GM18858 (cell line): ENCODE measurements around the gene CAMKMT.
A peak's percentile ranks its signal among the peaks of the same experiment; 100 is the strongest.

Experiments used
- ATAC-seq: cut with Tn5 transposase; IDR thresholded peaks from one replicate; pipeline ENCODE4 v1.9.1; 2021; ENCODE audit not compliant: unreplicated experiment

The CAMKMT gene

DNA sequence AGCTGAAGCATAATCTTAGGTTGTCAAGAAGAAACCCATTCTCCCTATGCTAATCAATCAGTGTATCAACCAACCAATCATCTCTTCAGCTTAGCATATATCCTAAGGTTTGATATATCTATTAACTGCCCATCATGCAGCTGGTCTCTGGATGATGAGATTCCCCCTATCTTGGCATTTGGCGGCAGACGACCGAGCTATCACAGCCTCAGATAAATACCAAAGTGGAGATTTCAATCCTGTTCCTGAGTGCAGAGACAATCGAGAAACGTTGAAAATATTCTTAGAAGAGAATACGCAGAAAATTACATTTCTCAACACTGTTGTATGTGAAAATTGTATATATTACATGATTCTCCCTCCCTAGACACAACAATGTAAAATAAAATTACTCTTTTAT lies 320.7 kb downstream of the CAMKMT start:
- no peak for ATAC-seq

DNA sequence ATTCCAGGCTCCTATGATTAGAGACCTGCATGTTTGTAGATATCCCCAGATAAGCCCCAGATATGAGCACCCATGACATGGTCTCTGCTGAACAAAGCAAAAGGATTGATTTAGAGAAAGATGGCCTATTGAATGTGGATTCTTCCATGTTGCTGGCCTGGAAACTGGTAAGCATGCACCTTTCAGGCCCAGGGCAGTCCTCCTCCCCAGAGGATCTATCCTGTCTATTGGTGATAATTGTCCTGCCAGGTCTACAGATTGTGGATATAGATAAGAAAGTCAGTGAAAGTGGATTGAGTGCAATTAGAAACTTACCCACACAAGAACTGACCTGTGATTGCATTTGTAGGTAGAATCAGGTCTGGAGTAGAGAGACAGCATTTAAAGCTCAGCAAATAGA lies 322.8 kb downstream of the CAMKMT start:
- ATAC-seq, result no peak

DNA sequence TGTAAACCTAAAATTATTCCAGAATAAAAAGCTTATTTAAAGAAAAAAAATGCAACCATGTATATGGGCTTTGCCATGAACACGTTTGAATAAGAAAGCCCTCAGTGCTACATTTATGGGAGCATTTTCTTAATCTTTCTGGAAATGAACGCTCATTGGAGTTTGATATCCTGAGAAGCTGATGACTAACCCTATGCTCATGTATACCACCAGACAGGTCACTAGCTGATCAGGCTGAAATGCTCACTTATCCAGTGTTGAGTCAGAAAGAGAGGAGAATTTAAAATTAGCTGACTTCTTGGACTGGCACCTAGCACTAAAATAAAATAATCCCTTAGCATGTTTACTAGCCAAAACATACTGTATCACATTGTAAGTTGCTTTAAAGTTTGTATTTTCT lies 324.8 kb downstream of the CAMKMT start:
- ATAC-seq, result no peak

DNA sequence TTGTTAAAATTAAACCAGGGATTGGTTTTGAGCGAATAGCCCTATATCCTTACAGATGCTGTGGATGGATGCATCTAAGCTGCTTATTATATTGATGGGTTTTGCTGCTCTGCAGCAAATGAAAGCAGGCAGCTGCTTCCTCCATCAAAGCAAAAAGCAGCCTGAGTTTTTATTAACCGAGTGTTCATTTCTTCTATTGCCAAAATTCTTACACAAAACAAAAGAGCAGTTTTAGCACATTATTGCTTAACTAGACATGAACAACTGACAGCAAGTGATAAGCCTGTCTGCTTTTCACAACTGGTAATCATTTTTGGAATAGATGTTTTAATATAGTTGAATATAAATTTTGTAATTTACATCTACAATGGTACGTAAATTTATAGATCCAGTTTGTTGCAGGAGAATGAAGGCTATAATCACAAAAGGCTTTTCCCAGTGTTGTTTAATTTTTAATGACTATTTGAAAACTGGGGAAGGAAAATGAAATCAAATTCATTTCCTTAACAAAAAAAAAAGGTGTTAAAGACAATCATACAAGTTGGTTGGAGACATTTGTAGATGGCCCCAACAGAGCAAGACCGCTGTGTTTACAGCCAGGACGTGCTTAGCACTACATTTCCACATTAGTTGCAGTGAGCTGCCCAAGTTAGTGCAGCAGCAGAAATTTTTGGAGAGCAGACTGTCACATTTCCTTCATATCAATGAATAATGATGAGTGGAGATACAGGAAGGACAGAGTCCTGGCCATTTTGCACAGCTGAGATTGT lies 326.1 kb downstream of the CAMKMT start:
- no peak for ATAC-seq

DNA sequence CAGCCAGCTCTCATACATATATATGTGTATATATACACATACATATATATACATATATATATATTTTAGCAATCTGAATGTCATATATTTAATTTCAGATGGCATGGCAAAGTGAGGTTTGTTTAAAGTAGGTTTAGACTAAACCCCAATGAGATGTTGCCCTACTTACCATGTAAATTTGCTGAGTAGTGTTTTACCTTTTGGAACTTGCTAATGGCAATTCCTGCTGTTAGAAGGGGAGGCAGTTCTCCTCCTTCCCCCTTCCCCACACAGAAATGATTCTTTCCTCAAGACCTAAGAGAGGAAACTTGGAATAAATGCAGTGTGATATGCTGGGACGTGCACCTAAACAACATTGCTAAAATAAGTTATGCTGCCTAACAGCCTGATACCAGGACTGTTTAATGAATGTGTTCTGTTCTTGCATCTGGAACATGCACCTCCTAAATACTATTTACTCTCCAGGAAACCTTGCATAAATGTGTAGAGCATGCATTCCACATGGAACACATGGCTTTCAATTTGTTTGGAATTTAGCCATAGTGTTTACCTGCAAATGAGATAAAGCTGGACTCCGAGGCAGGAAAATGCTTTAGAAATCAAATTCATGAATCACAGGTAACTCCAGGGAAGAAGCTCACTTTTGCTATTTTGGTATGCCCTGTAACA lies 326.8 kb downstream of the CAMKMT start:
- no peak for ATAC-seq

DNA sequence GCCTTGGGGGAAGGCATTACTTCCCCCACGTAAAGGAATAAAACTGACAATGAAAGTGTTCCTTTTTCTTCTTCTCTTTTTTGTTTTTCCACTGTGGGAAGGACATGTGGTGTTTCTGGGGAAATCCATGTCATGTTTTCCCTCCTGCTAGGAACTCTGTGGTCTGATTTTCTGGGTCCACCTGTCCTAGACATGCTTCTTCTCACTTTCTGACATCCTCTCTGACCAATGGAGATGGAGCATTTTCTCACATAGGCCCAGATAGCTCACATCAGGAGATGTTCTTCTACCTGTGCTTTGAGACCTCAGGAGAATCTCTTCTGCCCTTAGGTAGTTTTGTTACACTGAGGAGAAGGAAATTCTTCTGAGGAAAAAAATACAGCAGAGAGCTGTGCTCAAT lies 327.8 kb downstream of the CAMKMT start:
- ATAC-seq, result no peak

DNA sequence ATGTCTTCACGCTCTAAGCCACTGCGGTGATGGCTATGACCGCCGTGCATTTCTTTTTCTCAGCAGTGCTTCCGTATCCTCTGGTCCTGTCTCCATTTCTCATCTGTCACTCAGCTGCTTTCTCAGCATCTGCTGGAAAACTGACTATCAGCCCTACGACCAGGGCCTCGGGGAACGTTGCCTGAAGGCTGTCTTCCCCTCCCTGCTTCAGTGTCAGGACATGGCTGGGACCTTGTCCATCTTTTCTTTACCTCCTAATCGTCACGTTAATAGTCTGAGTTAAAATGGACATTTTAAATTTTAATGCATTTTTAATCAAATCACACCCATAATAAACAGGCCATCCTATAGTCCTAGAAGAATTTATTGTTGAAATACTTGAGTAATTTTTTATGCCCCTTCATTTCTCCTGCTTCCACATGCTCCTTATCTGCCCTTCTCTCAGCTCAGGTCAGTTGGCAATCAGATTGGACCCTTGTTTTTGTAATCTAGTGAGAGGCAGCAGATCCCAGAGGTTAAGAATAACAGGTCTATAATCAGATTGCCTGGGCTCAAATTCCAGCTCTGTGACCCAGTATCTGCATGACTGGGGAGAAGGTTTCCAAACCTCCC lies 329.5 kb downstream of the CAMKMT start:
- no peak for ATAC-seq

DNA sequence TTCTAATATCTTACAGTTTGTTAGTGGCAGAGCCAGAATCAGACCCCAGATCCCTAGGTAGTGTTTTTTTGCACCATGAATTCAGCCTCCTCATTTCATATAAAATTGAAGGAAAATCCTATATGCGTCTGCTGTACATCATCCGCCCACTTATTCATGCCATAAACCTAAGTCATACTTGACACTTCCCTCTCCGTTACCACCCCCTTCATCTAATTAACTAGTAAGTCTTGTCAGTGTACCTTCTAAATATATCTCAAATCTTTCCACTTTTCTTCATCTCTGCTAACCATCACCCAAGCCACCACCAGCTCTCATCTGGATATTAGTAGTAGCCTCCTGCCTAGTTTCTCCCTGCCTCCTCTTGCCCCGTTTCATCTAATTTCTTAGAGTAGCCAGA lies 331.1 kb downstream of the CAMKMT start:
- ATAC-seq, result no peak

DNA sequence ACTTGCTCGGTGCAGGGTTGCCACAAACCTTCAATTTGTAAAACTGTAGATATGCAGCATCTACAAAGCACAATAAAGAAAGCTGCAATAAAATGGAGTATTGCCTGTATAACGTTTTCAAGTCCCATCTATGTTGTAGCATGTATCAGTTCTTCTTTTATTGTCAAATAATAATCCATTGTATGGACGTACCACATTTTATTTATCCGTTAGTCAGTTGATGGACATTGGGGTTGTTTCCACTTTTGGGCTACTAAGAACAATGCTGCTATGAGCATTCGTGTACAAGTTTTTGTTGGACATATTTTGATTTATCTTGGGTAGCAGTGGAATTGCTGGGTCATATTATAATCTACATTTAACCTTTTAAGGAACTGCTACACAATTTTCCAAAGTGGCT lies 339.1 kb downstream of the CAMKMT start:
- ATAC-seq, result no peak

DNA sequence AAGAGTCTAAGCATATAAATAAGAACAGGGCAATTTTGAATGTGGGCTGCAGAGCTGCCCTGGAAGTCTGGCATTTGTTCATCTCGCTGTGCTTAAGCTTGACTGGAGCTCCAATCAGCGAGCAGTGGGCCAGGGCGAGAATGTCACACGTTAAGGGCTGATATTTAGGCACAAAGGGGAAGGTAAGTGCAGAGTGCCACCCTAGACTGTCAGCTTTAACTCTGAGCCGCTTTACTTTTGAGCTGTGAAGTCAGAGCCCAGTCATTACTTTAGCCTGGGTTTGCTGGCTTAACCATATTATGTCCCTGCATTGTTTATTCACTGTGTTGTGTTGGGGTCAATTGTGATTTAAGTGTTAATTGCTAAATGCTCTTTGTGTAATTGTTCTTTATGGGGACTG lies 343.6 kb downstream of the CAMKMT start:
- no peak for ATAC-seq

DNA sequence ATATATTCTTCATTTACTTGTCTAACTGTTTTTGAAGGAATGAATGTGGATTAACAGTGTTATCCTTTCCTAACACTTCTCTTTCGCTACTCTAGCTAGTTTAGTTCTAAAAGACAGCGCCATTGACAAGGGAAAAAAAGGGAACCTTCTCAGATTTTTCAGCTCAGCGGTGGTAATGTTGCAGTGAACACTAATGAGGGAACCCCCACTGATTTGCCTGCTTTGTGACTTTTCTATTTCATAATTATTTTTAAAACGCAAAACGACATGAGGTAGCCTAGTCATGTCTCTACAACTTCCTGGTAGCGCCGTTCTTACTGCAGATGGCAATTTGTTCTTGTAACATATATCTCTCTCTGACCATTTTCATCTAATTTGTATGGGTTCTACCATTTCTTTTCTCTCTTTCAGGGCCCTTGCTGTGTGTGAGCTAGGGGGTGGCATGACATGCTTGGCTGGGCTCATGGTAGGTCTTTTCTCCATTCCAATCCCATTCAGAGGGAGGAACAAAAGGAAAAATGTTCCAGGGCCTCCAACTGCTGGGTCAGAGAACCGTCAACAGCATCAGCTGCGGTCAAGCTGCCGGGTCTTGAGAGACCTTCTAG lies 344.2 kb downstream of the CAMKMT start:
- no peak for ATAC-seq

DNA sequence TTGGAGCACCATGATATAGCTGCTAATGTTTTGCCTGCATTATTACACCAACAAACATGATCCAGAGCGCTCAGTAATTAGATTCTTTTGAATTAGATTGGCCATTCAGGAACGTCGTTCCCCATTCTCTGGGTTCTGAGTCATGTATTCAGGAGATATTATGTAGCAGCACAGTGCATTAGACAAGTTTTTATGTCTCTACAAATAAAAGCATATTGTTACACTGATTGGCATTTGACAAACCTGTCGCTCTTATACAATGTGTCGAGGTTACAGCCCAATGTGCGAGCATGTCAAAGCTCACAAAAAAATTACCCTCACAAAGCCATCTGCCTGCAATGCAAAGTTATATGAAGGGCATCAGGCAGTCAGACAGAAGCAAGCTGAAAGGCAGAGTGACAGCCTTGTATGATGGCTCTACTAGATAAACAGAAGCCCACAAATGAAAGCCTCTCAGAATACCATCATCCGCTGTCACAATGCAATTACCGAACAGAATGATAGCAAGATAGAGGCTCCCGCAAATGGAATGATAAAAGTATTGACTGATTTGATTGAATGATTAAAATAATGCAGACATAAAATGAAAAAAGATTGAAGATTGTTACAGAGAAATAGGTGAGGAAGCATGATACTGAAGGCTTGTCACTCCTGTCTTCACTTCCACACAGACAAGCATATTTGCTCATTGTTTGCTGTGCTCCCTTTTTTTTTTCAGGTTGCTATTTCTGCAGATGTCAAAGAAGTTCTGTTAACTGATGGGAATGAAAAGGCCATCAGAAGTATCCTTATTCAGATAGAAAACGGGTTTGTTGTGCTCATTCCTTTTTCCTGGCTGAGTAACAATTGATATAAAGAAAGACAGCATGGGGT lies 345.2 kb downstream of the CAMKMT start:
- no peak for ATAC-seq

DNA sequence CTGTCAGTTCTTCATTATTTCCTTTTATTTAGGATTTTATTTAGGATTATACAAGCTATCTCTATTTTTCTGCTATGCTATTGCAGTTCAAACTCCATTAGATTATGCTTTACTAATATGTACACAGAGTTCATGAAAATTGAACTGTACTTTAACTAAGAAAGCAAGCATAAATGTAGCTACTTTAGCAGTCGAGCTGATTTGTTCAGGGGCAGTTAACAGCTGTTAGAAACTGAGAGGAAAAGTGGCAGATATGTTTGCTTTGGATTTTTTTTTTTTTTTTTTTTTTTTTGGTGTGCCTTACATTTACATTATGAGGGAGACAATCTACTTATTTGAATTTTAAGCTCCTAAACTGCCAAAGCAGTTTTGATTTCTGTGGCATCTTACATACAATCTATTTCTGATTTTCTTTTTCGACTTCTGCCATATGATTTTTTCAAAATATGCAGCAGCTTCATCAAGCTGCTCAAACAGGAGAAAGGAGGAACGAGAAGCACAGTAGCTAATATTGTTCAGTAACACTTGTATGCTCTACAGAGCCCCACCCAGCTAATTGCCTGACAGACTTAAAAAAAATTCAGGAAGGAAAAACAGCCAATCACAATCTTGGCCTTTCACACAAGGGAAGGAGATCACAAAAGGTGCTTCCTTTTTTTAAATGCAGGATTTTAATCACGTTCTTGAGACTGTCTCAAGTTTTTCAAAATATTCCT lies 346.4 kb downstream of the CAMKMT start:
- ATAC-seq, result no peak

DNA sequence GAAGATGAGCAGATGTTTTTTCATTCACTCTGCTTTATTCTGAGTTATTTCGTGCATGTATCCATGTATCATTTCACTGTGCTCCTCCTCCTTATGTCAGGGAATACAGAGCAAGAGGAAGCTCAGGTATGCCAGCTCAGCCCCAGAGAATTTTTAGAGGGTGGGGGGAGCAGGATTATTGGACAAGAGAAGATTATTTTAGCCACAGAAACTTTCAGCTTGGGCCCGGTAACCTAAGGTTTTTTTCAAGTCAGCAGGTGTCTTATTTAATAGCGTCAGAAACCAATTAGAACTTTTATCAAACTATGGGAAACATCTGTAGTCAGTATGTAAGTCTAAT lies 346.9 kb downstream of the CAMKMT start:
- ATAC-seq, result no peak

DNA sequence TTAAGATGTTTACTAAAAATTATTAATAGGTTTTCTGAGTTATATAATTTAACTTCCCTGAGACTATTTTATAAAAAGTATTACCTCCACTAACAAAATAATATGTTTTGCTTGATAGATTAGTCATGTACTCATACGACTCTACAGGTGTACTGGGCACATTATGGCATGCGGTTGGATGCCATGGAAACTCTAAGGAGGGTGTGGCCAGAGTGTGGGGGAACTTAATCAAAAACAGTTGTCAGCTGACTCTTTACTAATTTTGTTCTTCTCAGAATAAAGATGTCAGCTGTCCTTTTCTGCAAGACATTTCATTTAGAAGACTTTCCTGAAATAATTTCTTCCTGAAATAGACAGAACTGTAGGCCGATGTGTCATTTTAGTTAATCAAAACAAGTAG lies 351.4 kb downstream of the CAMKMT start:
- peak; percentile 35 for ATAC-seq

DNA sequence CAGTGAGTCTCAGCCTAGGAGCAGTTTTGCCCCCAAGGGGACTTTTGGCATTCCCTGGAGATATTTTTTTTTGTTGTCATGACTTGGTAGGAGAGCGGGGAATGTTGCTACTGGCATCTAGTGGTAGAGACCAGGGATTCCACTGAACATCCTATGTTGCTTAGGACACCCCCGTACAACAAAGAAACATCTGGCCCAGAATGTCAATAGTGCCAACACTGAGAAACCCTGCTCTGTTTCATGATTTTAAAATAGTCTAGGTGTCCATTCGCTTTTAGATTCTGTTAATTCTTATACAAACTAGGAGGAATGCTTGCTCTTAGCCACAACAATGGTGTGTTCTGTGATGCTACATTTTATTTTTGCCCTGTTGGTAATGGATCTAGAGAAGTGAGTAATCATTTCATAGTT lies 353.9 kb downstream of the CAMKMT start:
- ATAC-seq, result no peak

DNA sequence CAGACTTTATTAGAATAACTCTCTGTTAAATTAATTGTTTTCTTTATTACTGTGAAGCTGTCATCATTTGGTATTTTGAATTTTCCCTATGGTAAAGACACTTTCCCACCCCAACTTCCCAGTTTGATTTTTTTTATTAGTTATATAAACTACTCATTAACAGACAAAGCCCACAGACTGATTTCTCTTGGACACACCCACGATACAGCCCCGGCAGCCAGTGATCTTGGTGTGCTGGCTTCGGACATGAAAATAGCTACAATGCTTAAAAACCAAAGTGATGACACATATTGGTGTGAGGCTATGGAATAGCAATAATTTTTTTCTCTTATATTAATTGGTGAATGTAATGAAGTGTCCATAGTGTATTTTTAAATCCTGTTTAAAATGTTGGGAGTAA lies 354.4 kb downstream of the CAMKMT start:
- no peak for ATAC-seq

DNA sequence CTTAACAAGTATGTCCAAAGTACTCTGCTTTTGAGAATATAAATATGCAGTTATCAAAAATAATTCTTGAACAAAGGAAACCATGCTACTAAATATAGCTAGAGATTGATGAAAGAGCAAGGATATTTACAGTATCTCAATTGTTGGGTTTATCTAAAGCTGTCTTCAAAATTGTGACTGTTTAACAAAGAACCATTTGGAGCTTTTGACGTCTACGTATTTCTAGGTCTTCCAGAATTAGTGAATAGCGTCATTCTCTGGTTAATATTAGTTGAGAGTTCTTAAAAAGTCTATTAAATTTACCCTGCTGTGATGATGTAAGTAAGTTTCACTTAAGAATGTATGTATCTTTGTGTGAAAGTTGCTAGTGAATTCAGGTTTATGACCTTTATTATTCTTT lies 356.7 kb downstream of the CAMKMT start:
- no peak for ATAC-seq

DNA sequence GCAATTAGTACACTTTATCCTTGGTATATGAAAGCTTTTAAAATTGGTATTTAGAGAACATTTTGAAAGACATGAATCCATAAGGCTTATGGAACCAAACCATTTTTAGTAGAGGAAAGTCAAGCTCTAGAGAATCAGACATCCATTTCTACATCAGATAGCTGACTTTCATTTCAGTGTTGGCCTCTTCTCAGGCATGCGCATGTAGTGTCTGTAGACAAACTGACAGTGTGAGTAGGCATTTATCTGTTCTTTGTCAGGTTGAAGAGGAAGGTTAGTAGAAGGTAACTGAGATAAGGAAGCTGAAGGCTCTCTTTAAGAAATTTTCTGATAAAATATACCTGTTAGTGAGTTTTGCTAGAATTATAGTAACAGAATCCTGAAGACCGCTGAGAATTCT lies 357.8 kb downstream of the CAMKMT start:
- no peak for ATAC-seq

DNA sequence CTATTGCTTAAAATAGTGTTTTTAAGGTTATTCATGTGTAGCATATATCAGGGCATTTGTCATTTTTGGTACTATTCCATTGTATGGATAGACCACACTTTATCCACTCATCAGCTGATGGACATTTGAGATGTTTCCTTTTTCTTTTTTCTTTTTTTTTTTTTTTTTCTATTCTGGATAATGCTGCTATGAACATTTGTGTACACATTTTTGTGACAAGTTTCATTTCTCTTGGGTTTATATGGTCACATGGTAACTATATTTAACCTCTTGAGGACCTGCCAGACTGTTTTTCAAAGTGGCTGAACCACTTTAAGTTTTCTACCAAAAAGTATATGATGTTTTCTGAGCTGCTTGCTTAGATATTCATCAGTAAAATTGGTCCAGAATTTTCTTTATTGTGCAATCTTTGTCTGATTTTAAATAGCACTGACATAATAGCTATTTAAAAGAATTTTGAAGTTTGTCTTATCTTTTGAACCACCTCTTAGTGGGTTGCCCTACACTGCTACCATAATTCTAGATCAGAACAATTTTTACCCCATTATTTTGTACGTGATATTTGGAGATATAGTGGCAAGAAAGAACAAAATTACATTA lies 360.4 kb downstream of the CAMKMT start:
- no peak for ATAC-seq
